Skeletal muscle tissue (tissue), 4 donors: ENCODE results near the gene PTPRN2. TPM values are rescaled to one million over a fixed set of nuclear protein-coding genes. Genes with fewer than 3 reads are reported as not detected.
A peak's percentile ranks its signal among the peaks of the same experiment; 100 is the strongest.

Experiments used
- H3K27ac ChIP-seq: one replicate; pipeline ENCODE4 v1.7.0; 2013; ENCODE audit warnings: mild to moderate bottlenecking, low read depth, low read length, inconsistent platforms
- H3K27me3 ChIP-seq, 3 donors: one replicate each; pipeline ENCODE4 v1.7.0; 2013; ENCODE audit warnings: low read length in 3 of 3; ENCODE audit not compliant: control insufficient read depth in 3 of 3, insufficient read depth in 3 of 3
- H3K36me3 ChIP-seq, 3 donors: one replicate each; pipeline ENCODE4 v1.7.0; 2013; ENCODE audit warnings: low read length in 3 of 3; ENCODE audit not compliant: control insufficient read depth in 3 of 3, insufficient read depth in 3 of 3
- H3K4me1 ChIP-seq, 3 donors: one replicate each; pipeline ENCODE4 v1.7.0; 2013; ENCODE audit warnings: low read length in 3 of 3, mild to moderate bottlenecking in 3 of 3; ENCODE audit not compliant: control insufficient read depth in 3 of 3, insufficient read depth in 3 of 3
- H3K4me3 ChIP-seq, 3 donors: one replicate each; pipeline ENCODE4 v1.7.0; 2013; ENCODE audit warnings: low read length in 3 of 3
- H3K9ac ChIP-seq, 3 donors: one replicate each; pipeline ENCODE4 v1.7.0; 2013; ENCODE audit warnings: low read length in 3 of 3, mild to moderate bottlenecking in 3 of 3, moderate library complexity in 2 of 3, low read depth in 1 of 3
- H3K9me3 ChIP-seq, 3 donors: one replicate each; pipeline ENCODE4 v1.7.0; 2013; ENCODE audit warnings: low read length in 3 of 3; ENCODE audit not compliant: control insufficient read depth in 3 of 3
- total RNA-seq: library from RNA; depleted of rRNA; stranded (reverse); fragments of >200 nt; gene quantifications from one replicate; pipeline ENCODE4 v1.2.3, GENCODE V29; 2014
- donor health status: Osteomylitis.

PTPRN2 gene
- total RNA-seq, 1 donor from 2014 or later: 1.6 TPM

GRCh38 chr7:157586426-157586955 lies 1001.1 kb downstream of the PTPRN2 start:
- peaks cover 22 to 41% (median 31%) of the 10 kb centered on the region in 3 donors for H3K27me3 ChIP-seq
- no peaks in the 10 kb centered on the region for H3K9me3 ChIP-seq
- no peaks in the 10 kb centered on the region for H3K4me1 ChIP-seq

GRCh38 chr7:157585113-157585861 lies 1002.3 kb downstream of the PTPRN2 start:
- Histone ChIP-seq H3K4me1 (no peaks in the 10 kb centered on the region), H3K27me3 (peaks cover 26 to 44% (median 32%) of the 10 kb centered on the region in 3 donors), H3K36me3 (no peaks in the 10 kb centered on the region), H3K9ac (no peak overlapping the region), H3K9me3 (no peaks in the 10 kb centered on the region), H3K4me3 (peak overlapping the region in 1 of 3 donors; percentile 23), H3K27ac (no peak overlapping the region)

More at GRCh38 chr7:157586426-157586955, 1001.1 kb downstream of the PTPRN2 start:
- no peaks in the 10 kb centered on the region for H3K36me3 ChIP-seq
- no peak overlapping the region for H3K27ac ChIP-seq
- H3K4me3 ChIP-seq: no peak overlapping the region
- H3K9ac ChIP-seq: no peak overlapping the region

- Histone ChIP-seq H3K4me1 (no peaks in the 10 kb centered on the region), H3K36me3 (no peaks in the 10 kb centered on the region), H3K4me3 (no peak overlapping the region), H3K27ac (no peak overlapping the region), H3K9ac (no peak overlapping the region), H3K9me3 (no peaks in the 10 kb centered on the region), H3K27me3 (peaks cover 26 to 42% (median 32%) of the 10 kb centered on the region in 3 donors)
Observed at GRCh38 chr7:157584420-157584819, 1003.2 kb downstream of the PTPRN2 start.

- Histone ChIP-seq H3K27me3 (peaks cover 16 to 37% (median 27%) of the 10 kb centered on the region in 3 donors), H3K9me3 (no peaks in the 10 kb centered on the region), H3K4me3 (no peak overlapping the region), H3K36me3 (no peaks in the 10 kb centered on the region), H3K27ac (no peak overlapping the region), H3K9ac (no peak overlapping the region), H3K4me1 (no peaks in the 10 kb centered on the region)
Observed at GRCh38 chr7:157581740-157582139, 1005.9 kb downstream of the PTPRN2 start.

GRCh38 chr7:157580324-157580723 lies 1007.3 kb downstream of the PTPRN2 start:
- H3K9ac ChIP-seq: no peak overlapping the region
- H3K27me3 ChIP-seq: peaks cover 11 to 35% (median 19%) of the 10 kb centered on the region in 3 donors
- no peaks in the 10 kb centered on the region for H3K9me3 ChIP-seq
- no peak overlapping the region for H3K4me3 ChIP-seq
- H3K4me1 ChIP-seq: no peaks in the 10 kb centered on the region
- no peaks in the 10 kb centered on the region for H3K36me3 ChIP-seq
- H3K27ac ChIP-seq: no peak overlapping the region

GRCh38 chr7:157579425-157579824 lies 1008.2 kb downstream of the PTPRN2 start:
- H3K9me3 ChIP-seq: no peaks in the 10 kb centered on the region
- no peaks in the 10 kb centered on the region for H3K4me1 ChIP-seq
- H3K27ac ChIP-seq: no peak overlapping the region
- peaks cover 11 to 29% (median 15%) of the 10 kb centered on the region in 3 donors for H3K27me3 ChIP-seq
- no peak overlapping the region for H3K4me3 ChIP-seq
- H3K9ac ChIP-seq: no peak overlapping the region
- H3K36me3 ChIP-seq: no peaks in the 10 kb centered on the region

- no peaks in the 10 kb centered on the region for H3K4me1 ChIP-seq
- H3K36me3 ChIP-seq: no peaks in the 10 kb centered on the region
- no peaks in the 10 kb centered on the region for H3K9me3 ChIP-seq
- H3K4me3 ChIP-seq: no peak overlapping the region
- no peak overlapping the region for H3K27ac ChIP-seq
- H3K27me3 ChIP-seq: peaks cover 15 to 26% (median 15%) of the 10 kb centered on the region in 3 donors
- no peak overlapping the region for H3K9ac ChIP-seq
Observed at GRCh38 chr7:157577796-157578339, 1009.8 kb downstream of the PTPRN2 start.

GRCh38 chr7:157577061-157577460 lies 1010.6 kb downstream of the PTPRN2 start:
- Histone ChIP-seq H3K9ac (no peak overlapping the region), H3K4me3 (no peak overlapping the region), H3K4me1 (no peaks in the 10 kb centered on the region), H3K27me3 (peaks cover 11 to 25% (median 15%) of the 10 kb centered on the region in 3 donors), H3K9me3 (no peaks in the 10 kb centered on the region), H3K27ac (no peak overlapping the region), H3K36me3 (no peaks in the 10 kb centered on the region)

- no peaks in the 10 kb centered on the region for H3K4me1 ChIP-seq
- H3K9me3 ChIP-seq: no peaks in the 10 kb centered on the region
- no peak overlapping the region for H3K27ac ChIP-seq
- peak overlapping the region in 1 of 3 donors; percentile 13 for H3K4me3 ChIP-seq
- H3K9ac ChIP-seq: no peak overlapping the region
- peaks cover 5 to 19% (median 15%) of the 10 kb centered on the region in 3 donors for H3K27me3 ChIP-seq
- no peaks in the 10 kb centered on the region for H3K36me3 ChIP-seq
Observed at GRCh38 chr7:157576415-157576814, 1011.2 kb downstream of the PTPRN2 start.

- Histone ChIP-seq H3K9ac (no peak overlapping the region), H3K27ac (no peak overlapping the region), H3K9me3 (no peaks in the 10 kb centered on the region), H3K4me3 (no peak overlapping the region), H3K4me1 (no peaks in the 10 kb centered on the region), H3K36me3 (no peaks in the 10 kb centered on the region), H3K27me3 (peaks cover 0 to 13% (median 11%) of the 10 kb centered on the region in 3 donors)
Observed at GRCh38 chr7:157575777-157576176, 1011.8 kb downstream of the PTPRN2 start.
